Epidermal melanocyte (primary cell): Measurements from ENCODE around the gene SHISA7.

Source experiments
- DNase-seq: peaks from one replicate; pipeline ENCODE4 v3.0.0; 2011; ENCODE audit warnings: low spot score; ENCODE audit not compliant: insufficient read length

The SHISA7 gene

GRCh38 chr19:55482156-55482961, 39.3 kb upstream of the SHISA7 start:
- DNase-seq = no peak

- DNase-seq = no peak
Measured at GRCh38 chr19:55481794-55482155, 38.7 kb upstream of the SHISA7 start.

DNA sequence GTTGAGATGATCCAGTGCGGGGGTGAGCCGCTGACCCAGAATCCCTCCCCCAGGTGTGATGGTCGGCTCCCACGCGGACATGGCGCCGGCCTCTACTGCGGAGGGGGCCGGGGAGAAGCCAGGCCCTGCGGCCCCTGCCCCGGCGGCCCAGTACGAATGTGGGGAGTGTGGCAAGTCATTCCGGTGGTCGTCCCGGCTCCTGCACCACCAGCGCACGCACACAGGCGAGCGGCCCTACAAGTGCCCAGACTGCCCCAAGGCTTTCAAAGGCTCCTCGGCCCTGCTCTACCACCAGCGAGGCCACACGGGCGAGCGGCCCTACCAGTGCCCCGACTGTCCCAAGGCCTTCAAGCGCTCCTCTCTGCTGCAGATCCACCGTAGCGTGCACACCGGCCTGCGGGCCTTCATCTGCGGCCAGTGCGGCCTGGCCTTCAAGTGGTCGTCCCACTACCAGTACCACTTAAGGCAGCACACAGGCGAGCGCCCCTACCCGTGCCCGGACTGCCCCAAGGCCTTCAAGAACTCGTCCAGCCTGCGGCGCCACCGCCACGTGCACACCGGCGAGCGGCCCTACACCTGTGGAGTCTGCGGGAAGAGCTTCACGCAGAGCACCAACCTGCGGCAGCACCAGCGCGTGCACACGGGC, 38.2 kb upstream of the SHISA7 start:
- no peak for DNase-seq

- DNase-seq = no peak
Measured at GRCh38 chr19:55479451-55480230, 36.5 kb upstream of the SHISA7 start.

DNA sequence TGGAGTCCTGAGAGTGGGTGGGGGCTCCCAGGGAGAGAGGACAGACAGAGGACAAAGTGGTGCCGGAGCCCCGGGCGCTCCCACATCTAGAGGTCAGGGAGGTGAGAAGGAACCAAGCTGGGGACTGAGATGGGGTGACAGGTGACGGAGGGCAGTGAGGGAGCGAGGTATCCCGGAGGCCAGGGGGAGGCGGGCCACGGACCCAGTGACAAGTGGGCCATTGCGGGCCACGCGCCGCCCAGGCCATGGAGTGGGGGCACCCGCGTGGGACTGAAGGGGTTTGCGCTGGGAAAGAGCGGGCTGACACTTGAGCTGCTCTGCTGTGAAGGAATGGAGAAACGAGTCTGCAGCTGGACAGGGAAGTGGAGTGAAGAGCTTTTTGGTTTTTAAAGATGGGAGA, 35.9 kb upstream of the SHISA7 start:
- DNase-seq = no peak

DNA sequence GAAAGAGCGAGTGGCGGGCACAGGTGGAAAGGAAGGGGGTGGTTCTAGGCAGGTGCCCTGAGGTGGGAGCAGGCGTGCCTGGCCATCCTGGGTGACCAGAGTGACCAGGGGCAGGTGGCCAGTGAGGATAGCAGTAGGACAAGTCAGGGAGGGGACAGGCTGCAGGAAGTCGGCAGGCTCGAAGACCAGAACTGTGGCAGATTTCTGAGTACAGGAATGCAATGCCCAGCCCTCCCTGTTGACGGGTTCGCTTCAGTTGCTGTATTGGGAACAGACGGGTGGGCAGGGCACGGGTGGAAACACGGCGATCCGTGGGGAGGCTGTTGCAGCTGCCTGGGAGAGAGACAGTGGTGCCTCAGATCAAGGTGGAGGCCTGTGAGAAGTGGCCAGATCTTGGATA, 35.3 kb upstream of the SHISA7 start:
- no peak for DNase-seq

GRCh38 chr19:55477905-55478304, 34.8 kb upstream of the SHISA7 start:
- no peak for DNase-seq

DNA sequence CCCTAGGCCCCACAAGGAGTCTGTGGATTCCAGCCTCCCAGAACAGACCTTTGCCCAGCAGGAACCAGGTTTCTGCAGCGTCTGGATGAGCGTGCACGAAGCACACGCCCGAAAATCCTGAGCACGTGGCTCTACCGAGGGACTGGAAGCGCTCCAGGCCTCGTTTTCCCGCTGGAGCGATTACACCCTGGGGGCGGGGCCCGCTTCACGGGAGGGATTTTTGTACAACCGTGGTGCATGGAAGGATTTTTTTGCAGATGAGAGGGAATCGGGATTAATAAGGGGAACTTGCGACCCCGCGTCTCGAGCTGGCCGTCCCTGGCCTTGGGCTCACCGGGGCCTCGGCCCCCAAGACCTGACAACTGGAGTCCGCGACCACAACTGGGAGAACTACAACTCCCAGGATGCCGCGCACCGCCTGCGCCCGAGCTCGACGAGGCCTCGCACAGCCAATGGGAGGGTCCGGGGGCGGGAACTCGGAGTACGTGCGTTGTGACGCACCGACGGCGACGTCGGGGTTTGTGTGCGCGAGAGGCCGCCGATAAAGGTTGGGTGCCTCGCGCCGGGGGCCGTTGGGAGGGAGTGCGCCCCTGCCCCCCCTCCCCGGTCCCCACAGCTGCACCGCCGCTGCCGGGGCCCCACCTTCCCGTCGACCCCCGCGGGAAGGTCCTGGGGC, 33.1 kb upstream of the SHISA7 start, which contains the start of gene ZNF628:
TSS of gene ZNF628 (plus strand) at position 518 of the 676 bp plus-strand sequence. CDS start 3,294 bp downstream, outside the sequence.
- DNase-seq = peak; percentile 100

DNA sequence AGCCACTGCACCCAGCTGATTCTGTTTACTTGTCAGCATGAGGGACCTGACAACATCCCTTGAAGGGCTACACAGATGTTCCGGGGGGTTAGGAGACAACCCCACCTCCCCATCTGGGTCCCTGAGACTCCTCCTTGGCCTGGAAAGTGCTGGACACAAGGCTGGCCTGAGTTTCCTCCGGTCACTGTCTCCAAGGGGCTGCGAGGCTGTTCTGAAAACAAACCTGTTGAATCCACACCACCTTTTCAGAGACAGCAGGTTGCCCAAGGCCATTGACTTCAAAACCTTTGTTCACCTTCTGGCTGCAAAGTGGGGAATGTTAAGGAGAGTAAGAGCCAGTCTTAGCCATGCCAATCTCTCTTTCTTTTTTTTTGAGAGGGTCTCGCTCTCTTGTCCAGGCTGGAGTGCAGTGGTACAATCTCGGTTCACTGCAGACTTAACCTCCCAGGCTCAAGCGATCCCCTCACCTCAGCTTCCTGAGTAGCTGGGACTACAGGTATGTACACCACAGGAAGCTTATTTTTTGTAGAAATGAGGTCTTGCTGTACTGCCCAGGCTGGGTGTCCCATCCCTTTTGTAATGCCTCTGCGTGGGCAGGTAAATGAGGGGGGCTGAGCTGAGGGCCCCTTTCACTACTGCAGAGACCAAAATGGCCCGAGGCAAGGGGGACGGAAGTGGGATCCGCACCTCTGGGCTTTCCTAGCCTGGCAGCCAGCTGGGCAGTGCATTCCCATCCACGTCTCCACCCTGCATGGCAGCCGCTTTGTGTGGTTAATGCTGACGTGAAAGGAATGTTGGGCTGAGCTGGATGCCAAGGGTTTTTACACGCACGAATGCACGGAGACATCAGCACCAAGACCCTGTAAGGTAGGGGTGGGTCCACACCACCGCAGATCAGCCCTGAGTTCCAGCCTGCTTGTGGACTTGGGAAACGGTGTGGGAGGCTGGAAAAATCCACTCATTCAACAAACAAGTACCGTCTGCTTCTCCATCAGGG, 31.5 kb upstream of the SHISA7 start:
- DNase-seq = no peak

GRCh38 chr19:55473225-55474012, 30.3 kb upstream of the SHISA7 start:
- no peak for DNase-seq

DNA sequence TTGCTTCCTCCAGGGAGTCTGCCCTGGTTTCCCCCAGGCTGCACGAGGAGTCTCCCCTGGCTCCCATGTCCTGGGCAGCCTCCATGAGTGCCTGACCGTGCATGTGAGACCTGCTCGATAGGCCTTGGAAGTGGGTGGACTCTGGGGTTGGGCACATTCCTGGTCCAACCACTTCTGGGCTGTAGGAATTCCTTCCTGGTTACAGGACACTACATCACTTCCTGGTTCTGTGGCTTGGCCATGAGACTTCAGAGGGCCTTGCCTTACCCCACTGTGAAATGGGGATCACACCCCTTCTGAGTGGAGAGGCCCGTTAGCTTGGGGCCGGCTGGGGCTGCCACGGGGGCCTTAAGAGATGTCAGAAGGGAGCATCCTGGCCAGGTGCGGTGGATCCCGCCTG, 29.4 kb upstream of the SHISA7 start:
- no peak for DNase-seq

DNA sequence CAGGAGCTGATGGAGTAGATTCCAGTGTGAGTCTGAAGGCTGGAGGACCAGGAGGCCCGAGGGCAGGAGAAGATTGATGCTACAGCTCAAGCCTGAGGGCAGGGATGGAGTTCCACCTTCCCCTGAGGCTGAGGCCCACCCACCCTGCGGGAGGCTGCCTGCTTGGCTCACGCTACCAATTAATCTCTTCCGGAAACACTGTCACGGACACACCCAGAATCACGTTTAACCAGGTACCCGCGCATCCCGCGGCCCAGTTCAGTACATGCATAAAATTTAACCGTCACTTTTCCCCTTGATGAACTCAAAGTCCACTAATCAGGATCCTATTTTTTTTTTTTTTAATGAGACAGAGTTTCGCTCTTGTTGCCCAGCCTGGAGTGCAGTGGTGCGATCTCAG, 28.2 kb upstream of the SHISA7 start:
- no peak for DNase-seq

- DNase-seq = no peak
Measured at GRCh38 chr19:55468054-55468393, 24.9 kb upstream of the SHISA7 start.

- DNase-seq = peak; percentile 71
Measured at GRCh38 chr19:55467236-55468053, 24.3 kb upstream of the SHISA7 start.

DNA sequence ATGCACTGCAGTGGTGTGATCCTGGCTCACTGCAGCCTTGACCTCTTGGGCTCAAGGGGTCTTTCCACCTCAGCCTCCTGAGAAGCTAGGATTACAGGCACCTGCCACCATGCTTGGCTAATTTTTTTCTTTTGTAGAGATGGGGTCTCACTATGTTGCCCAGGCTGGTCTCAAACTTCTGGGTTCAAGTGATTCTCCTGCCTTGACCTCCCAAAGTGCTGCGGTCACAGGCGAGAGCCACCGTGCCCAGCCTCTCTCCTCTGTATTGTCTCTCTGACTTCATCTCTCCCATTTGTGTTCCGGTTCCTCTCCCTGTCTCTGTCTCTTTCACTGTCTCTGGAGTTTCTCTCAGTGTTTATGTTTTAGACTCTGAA, 23.1 kb upstream of the SHISA7 start:
- no peak for DNase-seq

DNA sequence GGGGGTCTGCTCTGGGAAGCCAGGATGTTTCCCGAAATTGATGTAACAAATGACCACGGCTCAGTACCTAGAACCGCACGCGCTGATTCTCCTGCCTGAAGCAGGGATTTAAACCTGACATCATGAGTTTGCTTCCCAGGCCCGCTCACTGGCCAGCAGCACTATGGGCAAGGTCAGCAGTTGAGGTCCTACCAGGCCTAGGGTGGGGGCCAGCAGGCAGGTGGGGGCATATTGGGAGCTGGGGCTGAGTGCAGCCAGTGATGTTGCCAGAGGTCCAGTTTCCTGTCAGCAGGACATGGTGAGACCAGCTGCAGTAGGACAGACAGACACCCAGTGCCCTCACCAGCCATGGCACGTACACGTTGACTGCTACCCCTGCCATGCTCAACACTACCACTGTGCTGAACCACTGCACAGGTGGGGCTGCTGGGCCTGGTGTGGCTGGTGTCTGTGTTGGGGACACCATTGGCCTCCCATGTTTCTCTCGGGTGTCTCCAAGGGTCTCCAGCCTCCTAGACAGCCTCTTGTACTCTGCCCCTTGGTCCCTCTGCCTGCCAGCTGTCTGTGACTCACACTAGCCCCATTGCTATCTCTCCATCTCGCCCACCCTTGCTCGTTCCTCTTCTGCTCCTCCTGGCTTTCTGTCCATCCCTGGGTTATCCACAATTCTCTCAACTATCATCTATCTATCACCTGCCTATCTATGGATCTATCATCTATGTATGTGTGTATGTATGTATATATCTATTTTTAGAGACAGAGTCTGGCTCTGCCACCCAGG, 22.6 kb upstream of the SHISA7 start:
- DNase-seq = no peak

- DNase-seq = no peak
Measured at GRCh38 chr19:55464662-55465054, 21.6 kb upstream of the SHISA7 start, which contains the start of gene C19orf85. TSS of gene C19orf85 (minus strand) at chr19:55464751. CDS start at chr19:55464554, 197 bp downstream.
